Activated CD4-positive, alpha-beta T cell treated with anti-CD3 and anti-CD28 coated beads, Interleukin-2, Interleukin-4, amounts not matched to agents 100 ng/mL and 50 ng/mL, durations not matched to agents 16 hours and 8 hours (primary cell): ENCODE results near the gene CABP7.

ENCODE experiments used
- DNase-seq: peaks from one replicate; pipeline ENCODE4 v3.0.0-alpha.2; 2020; ENCODE audit warnings: low spot score

Gene CABP7

GRCh38 chr22:29723766-29724165 is 4.0 kb downstream of the CABP7 start:
- DNase-seq = no peak

GRCh38 chr22:29724843-29725242 is 5.0 kb downstream of the CABP7 start:
- no peak for DNase-seq

GRCh38 chr22:29726106-29726505 is 6.3 kb downstream of the CABP7 start:
- DNase-seq = no peak

- no peak for DNase-seq
Observed at GRCh38 chr22:29726512-29727130, 6.8 kb downstream of the CABP7 start.

GRCh38 chr22:29727131-29727523 is 7.3 kb downstream of the CABP7 start:
- DNase-seq = peak; percentile 15

- no peak for DNase-seq
Observed at GRCh38 chr22:29729161-29729560, 9.4 kb downstream of the CABP7 start.

GRCh38 chr22:29731058-29731850 is 11.5 kb downstream of the CABP7 start:
- DNase-seq = no peak

- DNase-seq = no peak
Observed at GRCh38 chr22:29732883-29733282, 13.1 kb downstream of the CABP7 start.

GRCh38 chr22:29733362-29734201 is 13.8 kb downstream of the CABP7 start:
- no peak for DNase-seq

- DNase-seq = no peak
Observed at GRCh38 chr22:29734406-29734805, 14.6 kb downstream of the CABP7 start.

- DNase-seq = no peak
Observed at GRCh38 chr22:29734838-29735237, 15.0 kb downstream of the CABP7 start.

- DNase-seq = no peak
Observed at GRCh38 chr22:29735416-29735815, 15.6 kb downstream of the CABP7 start.

- DNase-seq = no peak
Observed at GRCh38 chr22:29737251-29738117, 17.7 kb downstream of the CABP7 start.

- DNase-seq = no peak
Observed at GRCh38 chr22:29738118-29738815, 18.5 kb downstream of the CABP7 start.

- DNase-seq = no peak
Observed at GRCh38 chr22:29739346-29739875, 19.6 kb downstream of the CABP7 start.

GRCh38 chr22:29740216-29740615 is 20.4 kb downstream of the CABP7 start:
- DNase-seq = no peak

- DNase-seq = no peak
Observed at GRCh38 chr22:29741926-29742325, 22.1 kb downstream of the CABP7 start.

- DNase-seq = no peak
Observed at GRCh38 chr22:29742326-29742725, 22.5 kb downstream of the CABP7 start.

GRCh38 chr22:29744902-29745301 is 25.1 kb downstream of the CABP7 start:
- no peak for DNase-seq

GRCh38 chr22:29747832-29748231 is 28.0 kb downstream of the CABP7 start:
- no peak for DNase-seq
